K562 (cell line): Measurements from ENCODE around the gene IFFO2. TPM values are rescaled to one million over a fixed set of nuclear protein-coding genes. Genes with fewer than 3 reads are reported as not detected.

Experiments used
- ATAC-seq: fragments of 200-7000 bp; cut with Tn5 transposase; 3 replicates; pipeline ENCODE4 v1.9.1; 2020; ENCODE audit warnings: moderate library complexity
- BruUV-seq: library from RNA; stranded (reverse); fragments of 400-500 nt; replicated peaks from 2 replicates; lab custom pipeline; 2021; lab: Mats Ljungman, UMichigan
- CTCF ChIA-PET: fragments of 300-600 bp; formaldehyde crosslinking; extraction: SDS; loops from one replicate; lab custom pipeline; 2021; ENCODE audit warnings: low intra/inter-chr PET ratio; lab: Yijun Ruan, JAX
- POLR2A ChIA-PET: fragments of 300-600, 350-650 bp; sonication (Branson Sonifier 250); formaldehyde crosslinking; extraction: SDS; loops from one replicate; lab custom pipeline; 2021; ENCODE audit warnings: antibody characterized with exemption, inconsistent platforms; lab: Yijun Ruan, JAX
- DNase-seq, 4 experiments: peaks; one replicate each; pipeline versions ENCODE4 v3.0.0 to v3.0.0-alpha.2; 2011 to 2018; ENCODE audit warnings: low spot score in 3 of 4, mixed read lengths in 3 of 4; ENCODE audit errors: extremely low read depth in 1 of 4
- FAIRE-seq: peaks from 2 replicates; lab custom pipeline; 2011; peaks lifted over from hg19 to GRCh38; lab: Jason Lieb, UNC
- H2AFZ ChIP-seq: 2 replicates; pipeline ENCODE4 v1.6.0; 2011; ENCODE audit warnings: low read depth, low read length, control low read depth, inconsistent platforms
- H3K27ac ChIP-seq: fragments of 200-600 bp; 3 replicates; pipeline ENCODE4 v1.8.0; 2011; ENCODE audit warnings: low read depth, mild to moderate bottlenecking, control low read depth, inconsistent platforms, low read length, moderate library complexity, mixed read lengths; ENCODE audit errors: extremely low read depth
- H3K27me3 ChIP-seq, 2 experiments: fragments of 300-600 bp in 1 of 2; 2 replicates in 1 of 2; 3 replicates in 1 of 2; pipeline versions ENCODE4 v1.6.0 to v1.8.0; 2011; ENCODE audit warnings: inconsistent platforms in 2 of 2, low read length in 2 of 2, mild to moderate bottlenecking in 1 of 2, mixed read lengths in 1 of 2, moderate library complexity in 1 of 2; ENCODE audit not compliant: control insufficient read depth in 2 of 2, insufficient read depth in 2 of 2
- H3K36me3 ChIP-seq: fragments of 300-600 bp; 3 replicates; pipeline ENCODE4 v1.8.0; 2011; ENCODE audit warnings: mild to moderate bottlenecking, low read length, inconsistent platforms; ENCODE audit not compliant: control insufficient read depth, insufficient read depth
- H3K4me1 ChIP-seq, 2 experiments: fragments of 200-600 bp in 1 of 2; replicated peaks in 1 of 2; 2 replicates in 1 of 2; 3 replicates in 1 of 2; pipeline versions ENCODE4 v1.5.1 to v1.8.0; 2011; ENCODE audit warnings: inconsistent platforms in 2 of 2, low read length in 2 of 2, mild to moderate bottlenecking in 1 of 2, mixed read lengths in 1 of 2, moderate library complexity in 1 of 2; ENCODE audit not compliant: control insufficient read depth in 2 of 2, insufficient read depth in 2 of 2
- H3K4me2 ChIP-seq: 2 replicates; pipeline ENCODE4 v1.6.1; 2011; ENCODE audit warnings: low read length, control low read depth, inconsistent platforms, mixed read lengths; ENCODE audit not compliant: insufficient read depth
- H3K4me3 ChIP-seq: fragments of 200-600 bp; sonication (generic), shearing (Covaris generic); 2 replicates; pipeline ENCODE4 v1.5.1; 2016; ENCODE audit warnings: control low read depth, inconsistent platforms
- H3K79me2 ChIP-seq: fragments of 200-600 bp; 3 replicates; pipeline ENCODE4 v1.8.0; 2011; ENCODE audit warnings: low read length, inconsistent platforms; ENCODE audit not compliant: control insufficient read depth, insufficient read depth
- H3K9ac ChIP-seq, 2 experiments: 2 replicates each; pipeline versions ENCODE4 v1.6.0 to v1.6.1; 2011; ENCODE audit warnings: low read depth in 2 of 2, low read length in 2 of 2, control low read depth in 1 of 2, inconsistent platforms in 1 of 2, mild to moderate bottlenecking in 1 of 2, mixed read lengths in 1 of 2; ENCODE audit not compliant: insufficient read depth in 1 of 2
- H3K9me1 ChIP-seq: one replicate; pipeline ENCODE4 v1.6.0; 2011; ENCODE audit warnings: inconsistent platforms, mild to moderate bottlenecking, low read length, moderate library complexity; ENCODE audit not compliant: control insufficient read depth, insufficient read depth
- H3K9me3 ChIP-seq: replicated peaks from 2 replicates; pipeline ENCODE4 v1.5.1; 2011; ENCODE audit warnings: low read depth, low read length, inconsistent platforms; ENCODE audit not compliant: control insufficient read depth, insufficient read depth
- H4K20me1 ChIP-seq: replicated peaks from 2 replicates; pipeline ENCODE4 v1.6.1; 2011; ENCODE audit warnings: low read length, inconsistent platforms, mixed read lengths; ENCODE audit not compliant: control insufficient read depth, insufficient read depth
- CSDE1 ChIP-seq, 2 experiments: fragments of 450-650 bp; IDR thresholded peaks; 2 replicates each; pipeline ENCODE4 v1.6.1; 2016; ENCODE audit warnings: mild to moderate bottlenecking in 1 of 2
- GTF2A2 ChIP-seq: IDR thresholded peaks from 2 replicates; pipeline ENCODE4 v1.6.1; 2016; ENCODE audit warnings: mild to moderate bottlenecking, missing genetic modification characterization, missing compliant biosample characterization
- MCM7 ChIP-seq, 2 experiments: fragments of 450-650 bp; IDR thresholded peaks; 2 replicates each; pipeline ENCODE4 v1.6.1; 2016 to 2018
- NFIC ChIP-seq: fragments of 450-650 bp; IDR thresholded peaks from 2 replicates; pipeline ENCODE4 v1.6.1; 2017; ENCODE audit warnings: mild to moderate bottlenecking, inconsistent platforms
- RCOR1 ChIP-seq, 2 experiments: IDR thresholded peaks; 2 replicates each; pipeline ENCODE4 v1.6.1; 2012; ENCODE audit warnings: low read depth in 2 of 2, low read length in 2 of 2, borderline replicate concordance in 1 of 2, improper control_type of control experiment in 1 of 2
- ZNF121 ChIP-seq: sonication (generic); formaldehyde crosslinking; conservative IDR thresholded peaks from 2 replicates; pipeline ENCODE4 v1.8.0; 2022; ENCODE audit warnings: missing genetic modification reagents
- ZNF354B ChIP-seq: fragments of 250-450 bp; sonication (Bioruptor Pico); IDR thresholded peaks from 2 replicates; pipeline ENCODE4 v1.4.0; 2020
- ZNF75A ChIP-seq: fragments of 450-650 bp; formaldehyde crosslinking; IDR thresholded peaks from 2 replicates; pipeline ENCODE4 v1.4.0; 2020; ENCODE audit warnings: mild to moderate bottlenecking
- WGBS: fragments of 100-300 bp; shearing (Covaris generic); methylation state at CpG from one replicate; pipeline ENCODE4 v1.1.6; 2016; ENCODE audit warnings: low coverage, mixed read lengths; ENCODE audit not compliant: insufficient coverage; ENCODE audit errors: missing lambda C conversion rate; 5-methylcytosine and 5-hydroxymethylcytosine counted together
- in situ Hi-C: fragments of 300-500 bp; cut with MboI; formaldehyde crosslinking; loops from 4 replicates; pipeline ENCODE4 v1.15.0; 2018; ENCODE audit warnings: inconsistent platforms, mixed read lengths
- intact Hi-C: fragments of 100-400 bp; cut with micrococcal nuclease; formaldehyde crosslinking; loops from 2 replicates; pipeline ENCODE4 v1.14.2; 2022
- polyA plus RNA-seq, 8 experiments: library from polyadenylated mRNA; depleted of rRNA in 4 of 8; stranded (reverse) in 5 of 8; unstranded in 3 of 8; fragments of >200 nt; fragmentation: Nextera tagmentation in 2 of 8; fragmentation: Illumina TruSeq in 1 of 8; extraction: Ambion mirVana in 2 of 8; extraction: Trizol in 1 of 8; gene quantifications; 2 replicates each; pipeline versions ENCODE4 v1.2.1 to v1.2.3, GENCODE V29; 2011 to 2014; ENCODE audit warnings: inconsistent platforms in 1 of 8, missing spikeins in 1 of 8
- total RNA-seq, 7 experiments: library from RNA; depleted of rRNA in 6 of 7; stranded (reverse); fragments of >200 nt in 6 of 7; fragmentation: Illumina TruSeq in 2 of 7; extraction: Trizol in 2 of 7; gene quantifications; 2 replicates each; pipeline versions ENCODE4 v1.2.1 to v1.2.3, GENCODE V29; 2011 to 2021; ENCODE audit warnings: low replicate concordance in 1 of 7
- TF ChIP-seq, protein P1 (sequence below), 2 experiments: fragments of 250-450 bp in 1 of 2; fragments of 450-650 bp in 1 of 2; sonication (Bioruptor Pico) in 1 of 2; IDR thresholded peaks; 2 replicates each; pipeline versions ENCODE4 v1.6.1 to v1.8.0; 2016 to 2021; ENCODE audit warnings: mild to moderate bottlenecking in 2 of 2, moderate library complexity in 2 of 2, missing compliant biosample characterization in 1 of 2, missing genetic modification characterization in 1 of 2
- TF ChIP-seq, protein P2 (sequence below): sonication (generic); formaldehyde crosslinking; IDR thresholded peaks from 2 replicates; pipeline ENCODE4 v1.9.0; 2022; ENCODE audit warnings: mild to moderate bottlenecking, missing genetic modification reagents
- TF ChIP-seq, protein P3 (sequence below): sonication (generic); formaldehyde crosslinking; IDR thresholded peaks from 2 replicates; pipeline ENCODE4 v1.8.0; 2023; ENCODE audit warnings: missing genetic modification reagents, mild to moderate bottlenecking, borderline replicate concordance
- TF ChIP-seq, protein P4 (sequence below): fragments of 250-450 bp; sonication (Bioruptor Pico); IDR thresholded peaks from 2 replicates; pipeline ENCODE4 v1.5.1; 2021; ENCODE audit warnings: mild to moderate bottlenecking
- TF ChIP-seq, protein P5 (sequence below): sonication (generic); formaldehyde crosslinking; IDR thresholded peaks from 2 replicates; pipeline ENCODE4 v1.9.0; 2022; ENCODE audit warnings: mild to moderate bottlenecking, missing genetic modification reagents

Gene IFFO2
- total and polyA plus RNA-seq, 9 of the 15 experiments (the other 6 are each of a cell fraction or from before 2014, with no cell fraction given) = 0.15 to 1.0 (median 0.44) TPM; not detected in 2

DNA sequence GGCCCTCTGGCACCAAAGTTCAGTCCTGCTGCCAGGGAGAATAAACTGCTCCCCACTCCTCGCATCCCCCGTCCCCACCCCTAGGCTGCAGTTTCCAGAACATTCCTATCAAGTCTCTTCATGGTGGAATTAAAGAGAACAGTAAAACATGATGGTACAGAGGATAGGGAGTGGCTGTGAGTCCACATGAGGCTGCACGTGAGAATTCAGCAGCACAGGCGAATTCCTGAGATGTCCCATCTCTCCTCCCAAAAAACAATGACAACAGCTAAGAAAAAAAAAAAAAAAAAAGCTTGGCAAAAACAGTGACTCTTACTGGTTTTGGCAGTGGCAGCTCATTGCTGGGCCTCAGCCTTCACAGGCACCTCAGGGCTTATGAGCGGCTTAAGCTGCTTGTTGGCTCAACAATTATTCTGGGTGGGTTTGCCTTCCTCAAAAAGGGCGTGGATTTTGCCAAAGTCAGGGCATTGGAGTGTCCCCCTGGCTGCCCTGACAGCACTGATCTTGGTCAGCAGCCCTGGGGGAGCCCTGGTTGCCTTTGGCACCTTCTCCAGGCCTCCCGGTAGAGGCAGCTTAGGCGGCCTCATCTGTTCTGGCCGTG is 5.7 kb upstream of the IFFO2 start:
- no peak for FAIRE-seq
- H3K4me2 ChIP-seq = no peak overlapping the region
- POLR2A ChIA-PET = interaction anchor here (0.9 kb wide), 1 partner anchor 55 kb away, joined by 3 read pairs; no protein-coding TSS in a partner anchor
- TF ChIP-seq ZNF354B (CRISPR knock-in tag) (no peak), GTF2A2 (tag) (no peak), RCOR1 (IDR thresholded peaks at IDR 0.05; ENCODE audit: borderline replicate concordance in 1 of 2, low read depth in 2 of 2, low read length in 2 of 2) (no peak), ZNF121 (CRISPR knock-in tag) (no peak), ZNF75A (CRISPR knock-in tag) (no peak), MCM7 (IDR thresholded peaks at IDR 0.05) (no peak), CSDE1 (IDR thresholded peaks at IDR 0.05) (no peak), NFIC (no peak)
- TF ChIP-seq, protein P1, sequence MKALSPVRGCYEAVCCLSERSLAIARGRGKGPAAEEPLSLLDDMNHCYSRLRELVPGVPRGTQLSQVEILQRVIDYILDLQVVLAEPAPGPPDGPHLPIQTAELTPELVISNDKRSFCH (CRISPR knock-in tag; IDR thresholded peaks at IDR 0.05) = no peak
- TF ChIP-seq, protein P1 (tag; IDR thresholded peaks at IDR 0.05) = no peak
- TF ChIP-seq, protein P2, sequence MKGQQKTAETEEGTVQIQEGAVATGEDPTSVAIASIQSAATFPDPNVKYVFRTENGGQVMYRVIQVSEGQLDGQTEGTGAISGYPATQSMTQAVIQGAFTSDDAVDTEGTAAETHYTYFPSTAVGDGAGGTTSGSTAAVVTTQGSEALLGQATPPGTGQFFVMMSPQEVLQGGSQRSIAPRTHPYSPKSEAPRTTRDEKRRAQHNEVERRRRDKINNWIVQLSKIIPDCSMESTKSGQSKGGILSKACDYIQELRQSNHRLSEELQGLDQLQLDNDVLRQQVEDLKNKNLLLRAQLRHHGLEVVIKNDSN (CRISPR knock-in tag) = no peak
- TF ChIP-seq, protein P3, sequence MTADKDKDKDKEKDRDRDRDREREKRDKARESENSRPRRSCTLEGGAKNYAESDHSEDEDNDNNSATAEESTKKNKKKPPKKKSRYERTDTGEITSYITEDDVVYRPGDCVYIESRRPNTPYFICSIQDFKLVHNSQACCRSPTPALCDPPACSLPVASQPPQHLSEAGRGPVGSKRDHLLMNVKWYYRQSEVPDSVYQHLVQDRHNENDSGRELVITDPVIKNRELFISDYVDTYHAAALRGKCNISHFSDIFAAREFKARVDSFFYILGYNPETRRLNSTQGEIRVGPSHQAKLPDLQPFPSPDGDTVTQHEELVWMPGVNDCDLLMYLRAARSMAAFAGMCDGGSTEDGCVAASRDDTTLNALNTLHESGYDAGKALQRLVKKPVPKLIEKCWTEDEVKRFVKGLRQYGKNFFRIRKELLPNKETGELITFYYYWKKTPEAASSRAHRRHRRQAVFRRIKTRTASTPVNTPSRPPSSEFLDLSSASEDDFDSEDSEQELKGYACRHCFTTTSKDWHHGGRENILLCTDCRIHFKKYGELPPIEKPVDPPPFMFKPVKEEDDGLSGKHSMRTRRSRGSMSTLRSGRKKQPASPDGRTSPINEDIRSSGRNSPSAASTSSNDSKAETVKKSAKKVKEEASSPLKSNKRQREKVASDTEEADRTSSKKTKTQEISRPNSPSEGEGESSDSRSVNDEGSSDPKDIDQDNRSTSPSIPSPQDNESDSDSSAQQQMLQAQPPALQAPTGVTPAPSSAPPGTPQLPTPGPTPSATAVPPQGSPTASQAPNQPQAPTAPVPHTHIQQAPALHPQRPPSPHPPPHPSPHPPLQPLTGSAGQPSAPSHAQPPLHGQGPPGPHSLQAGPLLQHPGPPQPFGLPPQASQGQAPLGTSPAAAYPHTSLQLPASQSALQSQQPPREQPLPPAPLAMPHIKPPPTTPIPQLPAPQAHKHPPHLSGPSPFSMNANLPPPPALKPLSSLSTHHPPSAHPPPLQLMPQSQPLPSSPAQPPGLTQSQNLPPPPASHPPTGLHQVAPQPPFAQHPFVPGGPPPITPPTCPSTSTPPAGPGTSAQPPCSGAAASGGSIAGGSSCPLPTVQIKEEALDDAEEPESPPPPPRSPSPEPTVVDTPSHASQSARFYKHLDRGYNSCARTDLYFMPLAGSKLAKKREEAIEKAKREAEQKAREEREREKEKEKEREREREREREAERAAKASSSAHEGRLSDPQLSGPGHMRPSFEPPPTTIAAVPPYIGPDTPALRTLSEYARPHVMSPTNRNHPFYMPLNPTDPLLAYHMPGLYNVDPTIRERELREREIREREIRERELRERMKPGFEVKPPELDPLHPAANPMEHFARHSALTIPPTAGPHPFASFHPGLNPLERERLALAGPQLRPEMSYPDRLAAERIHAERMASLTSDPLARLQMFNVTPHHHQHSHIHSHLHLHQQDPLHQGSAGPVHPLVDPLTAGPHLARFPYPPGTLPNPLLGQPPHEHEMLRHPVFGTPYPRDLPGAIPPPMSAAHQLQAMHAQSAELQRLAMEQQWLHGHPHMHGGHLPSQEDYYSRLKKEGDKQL (CRISPR knock-in tag) = no peak
- TF ChIP-seq, protein P4, sequence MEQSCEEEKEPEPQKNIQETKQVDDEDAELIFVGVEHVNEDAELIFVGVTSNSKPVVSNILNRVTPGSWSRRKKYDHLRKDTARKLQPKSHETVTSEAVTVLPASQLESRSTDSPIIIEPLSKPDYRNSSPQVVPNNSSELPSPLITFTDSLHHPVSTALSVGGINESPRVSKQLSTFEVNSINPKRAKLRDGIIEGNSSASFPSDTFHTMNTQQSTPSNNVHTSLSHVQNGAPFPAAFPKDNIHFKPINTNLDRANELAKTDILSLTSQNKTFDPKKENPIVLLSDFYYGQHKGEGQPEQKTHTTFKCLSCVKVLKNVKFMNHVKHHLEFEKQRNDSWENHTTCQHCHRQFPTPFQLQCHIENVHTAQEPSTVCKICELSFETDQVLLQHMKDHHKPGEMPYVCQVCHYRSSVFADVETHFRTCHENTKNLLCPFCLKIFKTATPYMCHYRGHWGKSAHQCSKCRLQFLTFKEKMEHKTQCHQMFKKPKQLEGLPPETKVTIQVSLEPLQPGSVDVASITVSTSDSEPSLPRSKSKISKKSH (CRISPR knock-in tag) = no peak
- TF ChIP-seq, protein P5, sequence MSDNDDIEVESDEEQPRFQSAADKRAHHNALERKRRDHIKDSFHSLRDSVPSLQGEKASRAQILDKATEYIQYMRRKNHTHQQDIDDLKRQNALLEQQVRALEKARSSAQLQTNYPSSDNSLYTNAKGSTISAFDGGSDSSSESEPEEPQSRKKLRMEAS (CRISPR knock-in tag) = no peak

More for the DNA sequence above, 5.7 kb upstream of the IFFO2 start:
- H3K27me3 ChIP-seq = peaks cover 62 to 69% of the 10 kb centered on the region in 2 experiments
- no peaks in the 10 kb centered on the region for H3K9me1 ChIP-seq
- no peak overlapping the region for H2AFZ ChIP-seq
- H4K20me1 ChIP-seq = peaks cover 17% of the 10 kb centered on the region; the same call in 1 of the 2 replicates
- BruUV-seq = no TSS peak
- H3K9me3 ChIP-seq = no peaks in the 10 kb centered on the region
- intact Hi-C loops (no loop called here), in situ Hi-C loops (no loop called here)
- no peak for DNase-seq
- CTCF ChIA-PET = no interaction called here
- no peaks in the 10 kb centered on the region for H3K36me3 ChIP-seq
- H3K4me3 ChIP-seq = no peak overlapping the region
- peaks cover 0 to 3% of the 10 kb centered on the region in 2 experiments; a peak in 4 of 5 replicates for H3K4me1 ChIP-seq
- H3K27ac ChIP-seq = no peak overlapping the region
- no peak overlapping the region for H3K9ac ChIP-seq
- H3K79me2 ChIP-seq = no peaks in the 10 kb centered on the region
- WGBS = 7% methylated on average over 9 of the region's 9 CpGs
- no peak for ATAC-seq
